Pancreas (tissue), 10 donors: ENCODE results near the gene HIVEP3. TPM values are rescaled to one million over a fixed set of nuclear protein-coding genes. Genes with fewer than 3 reads are reported as not detected.

Experiments used
- ATAC-seq, 4 donors: fragments of 200-7000 bp; cut with Tn5 transposase; one replicate each; pipeline versions ENCODE4 v1.8.0 to v1.9.1; 2020; ENCODE audit warnings: mild to moderate bottlenecking in 4 of 4, moderate library complexity in 4 of 4
- DNase-seq, 6 donors: peaks; one replicate each; pipeline ENCODE4 v3.0.0-alpha.2; 2020
- FAIRE-seq: peaks from 2 replicates; lab custom pipeline; 2012; peaks lifted over from hg19 to GRCh38; lab: Jason Lieb, UNC
- H3K27ac ChIP-seq, 4 donors: fragments of 200-600 bp; sonication (generic); 1 replicate in 3 of 4; 2 replicates in 1 of 4; pipeline versions ENCODE4 v1.5.0 to v1.8.0; 2020
- H3K27me3 ChIP-seq, 4 donors: fragments of 200-600 bp; one replicate each; pipeline ENCODE4 v1.8.0; 2021
- H3K36me3 ChIP-seq, 3 donors: fragments of 200-600 bp; sonication (generic) in 1 of 3; one replicate each; pipeline versions ENCODE4 v1.5.0 to v1.8.0; 2020 to 2021
- H3K4me1 ChIP-seq, 3 donors: fragments of 200-600 bp; one replicate each; pipeline ENCODE4 v1.8.0; 2021
- H3K4me3 ChIP-seq, 4 donors: fragments of 200-600 bp; sonication (generic) in 2 of 4; one replicate each; pipeline versions ENCODE4 v1.5.0 to v1.8.0; 2020 to 2021
- H3K9me3 ChIP-seq, 4 donors: fragments of 200-600 bp; one replicate each; pipeline ENCODE4 v1.8.0; 2021
- WGBS, 2 donors: extraction: QIAGEN DNeasy Blood & Tissue Kit; methylation state at CpG; one replicate each; pipeline ENCODE4 v1.1.7; 2013; 5-methylcytosine and 5-hydroxymethylcytosine counted together
- intact Hi-C, 3 donors: fragments of 100-400 bp; cut with DNase I; formaldehyde crosslinking; loops; one replicate each; pipeline versions ENCODE4 v1.11.1 to v1.14.2; 2022
- polyA plus RNA-seq, 2 donors: library from polyadenylated mRNA; stranded (reverse); fragments of 200-250 nt; gene quantifications; one replicate each; pipeline ENCODE4 v1.2.3, GENCODE V29; 2013
- total RNA-seq, 6 donors: library from RNA; stranded (reverse); fragmentation: NEBNext Ultra II Directional in 4 of 6; extraction: Animal tissue kit (Norgen Biotek cat#: 25700) in 4 of 6; gene quantifications; one replicate each; pipeline versions ENCODE4 v1.2.1 to v1.2.4, GENCODE V29; 2021 to 2023
- TF ChIP-seq, protein P1 (sequence below), 4 donors: fragments of 200-600 bp; sonication (generic) in 3 of 4; IDR thresholded peaks; one replicate each; pipeline versions ENCODE4 v1.5.0 to v1.8.0; 2021; ENCODE audit warnings: antibody characterized with exemption in 4 of 4
- donor health status: healthy with polysubstance abuse.
- donor health status: DM: no; HTN: no; CAD: no; lungs with moderate emphysema.
- donor health status: DM: no; HTN: no; CAD: no.
- donor health status: control.
- donor health status: control.
- donor health status: Bipolar disorder and iron deficiency.
- donor health status: DM: yes; HTN: yes; CAD: no.
- donor health status: DM: no; HTN: no; CAD: no.
- donor health status: DM: no; HTN: no; CAD: no.
- donor health status: DM: yes; HTN: yes; CAD: no.

The HIVEP3 gene
- total and polyA plus RNA-seq, 8 donors: 2.7 to 5.0 (median 3.1) TPM

- Histone ChIP-seq H3K4me3 (no peak overlapping the region), H3K4me1 (peaks cover 16 to 22% (median 16%) of the 10 kb centered on the region in 3 donors), H3K27ac (no peak overlapping the region), H3K9me3 (no peaks in the 10 kb centered on the region), H3K36me3 (no peaks in the 10 kb centered on the region), H3K27me3 (no peaks in the 10 kb centered on the region)
- no peak for FAIRE-seq
- intact Hi-C loops: no loop called here
- TF ChIP-seq, protein P1, sequence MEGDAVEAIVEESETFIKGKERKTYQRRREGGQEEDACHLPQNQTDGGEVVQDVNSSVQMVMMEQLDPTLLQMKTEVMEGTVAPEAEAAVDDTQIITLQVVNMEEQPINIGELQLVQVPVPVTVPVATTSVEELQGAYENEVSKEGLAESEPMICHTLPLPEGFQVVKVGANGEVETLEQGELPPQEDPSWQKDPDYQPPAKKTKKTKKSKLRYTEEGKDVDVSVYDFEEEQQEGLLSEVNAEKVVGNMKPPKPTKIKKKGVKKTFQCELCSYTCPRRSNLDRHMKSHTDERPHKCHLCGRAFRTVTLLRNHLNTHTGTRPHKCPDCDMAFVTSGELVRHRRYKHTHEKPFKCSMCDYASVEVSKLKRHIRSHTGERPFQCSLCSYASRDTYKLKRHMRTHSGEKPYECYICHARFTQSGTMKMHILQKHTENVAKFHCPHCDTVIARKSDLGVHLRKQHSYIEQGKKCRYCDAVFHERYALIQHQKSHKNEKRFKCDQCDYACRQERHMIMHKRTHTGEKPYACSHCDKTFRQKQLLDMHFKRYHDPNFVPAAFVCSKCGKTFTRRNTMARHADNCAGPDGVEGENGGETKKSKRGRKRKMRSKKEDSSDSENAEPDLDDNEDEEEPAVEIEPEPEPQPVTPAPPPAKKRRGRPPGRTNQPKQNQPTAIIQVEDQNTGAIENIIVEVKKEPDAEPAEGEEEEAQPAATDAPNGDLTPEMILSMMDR (IDR thresholded peaks at IDR 0.05): no peak
- ATAC-seq: no peak
- DNase-seq: no peak
- 97 to 99% methylated on average over 4 of the region's 4 CpGs for WGBS, 2 donors
These were observed 30.0 kb downstream of the HIVEP3 start for GRCh38 chr1:41888756-41889155.

GRCh38 chr1:41887365-41887764, 31.4 kb downstream of the HIVEP3 start:
- intact Hi-C loops: no loop called here
- FAIRE-seq (no peak), ATAC-seq (no peak), DNase-seq (no peak)
- Histone ChIP-seq H3K4me3 (no peak overlapping the region), H3K27ac (no peak overlapping the region), H3K27me3 (no peaks in the 10 kb centered on the region), H3K36me3 (no peaks in the 10 kb centered on the region), H3K4me1 (peaks cover 29 to 32% (median 30%) of the 10 kb centered on the region in 3 donors), H3K9me3 (no peaks in the 10 kb centered on the region)
- WGBS, 2 donors: 96 to 100% methylated on average over 1 of the region's 1 CpG
- TF ChIP-seq, protein P1 (IDR thresholded peaks at IDR 0.05): no peak

DNA sequence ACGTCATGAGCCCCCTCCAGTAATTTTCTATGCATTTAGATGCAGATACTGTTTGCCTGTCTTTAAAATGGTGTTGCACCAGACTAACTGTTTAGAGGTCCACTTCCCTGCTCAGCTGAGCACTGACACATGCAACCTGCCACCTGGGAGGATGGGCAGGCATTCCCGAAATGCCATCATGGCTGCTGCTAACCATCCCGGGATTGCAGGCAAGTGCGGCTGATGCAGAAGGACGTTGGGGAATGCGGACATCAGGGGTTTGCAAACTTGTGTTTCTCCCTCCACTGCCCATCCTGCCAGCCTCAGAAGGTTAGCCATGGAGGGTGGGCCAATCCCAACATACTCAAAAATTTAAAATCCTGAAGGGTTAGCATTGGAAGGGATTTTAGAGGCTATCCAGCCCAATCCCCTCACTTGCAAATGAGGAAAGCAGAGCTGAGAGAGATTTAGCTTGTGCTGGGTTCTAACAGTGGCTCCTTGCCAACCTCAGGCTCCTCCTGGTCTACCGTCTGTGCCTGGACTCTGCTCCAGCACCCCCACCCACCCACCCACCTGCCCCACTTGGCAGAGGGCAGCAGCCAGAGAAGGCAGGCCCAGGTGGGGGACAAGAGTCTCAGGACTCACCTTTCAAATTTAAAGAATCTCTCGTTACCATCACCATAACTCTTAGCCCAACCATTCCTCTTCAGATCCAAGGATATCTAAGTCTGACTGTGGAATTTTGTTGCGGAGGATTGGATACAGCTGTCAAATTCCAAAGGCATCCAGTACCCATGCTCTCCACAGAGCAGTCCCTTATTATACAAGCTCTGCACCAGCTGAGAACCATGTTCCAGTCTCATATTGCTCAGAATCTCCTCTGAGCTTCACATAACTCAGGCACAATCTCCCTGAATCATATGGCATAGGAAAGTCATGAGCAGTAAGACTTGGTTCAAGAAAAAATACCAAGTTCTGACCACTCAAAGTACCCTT, 34.2 kb downstream of the HIVEP3 start:
- intact Hi-C loops: no loop called here
- Histone ChIP-seq H3K9me3 (no peaks in the 10 kb centered on the region), H3K4me1 (peaks cover 13 to 29% (median 25%) of the 10 kb centered on the region in 3 donors), H3K36me3 (no peaks in the 10 kb centered on the region), H3K27me3 (no peaks in the 10 kb centered on the region), H3K27ac (no peak overlapping the region), H3K4me3 (no peak overlapping the region)
- WGBS, 2 donors: 78 to 83% methylated on average over 9 of the region's 9 CpGs
- FAIRE-seq: no peak
- no peak for DNase-seq
- no peak for ATAC-seq
- TF ChIP-seq, protein P1 (IDR thresholded peaks at IDR 0.05): no peak

- Histone ChIP-seq H3K4me3 (no peak overlapping the region), H3K27ac (peak overlapping the region in 3 of 4 donors; percentile 16 to 77 (median 74)), H3K4me1 (peaks cover 13 to 29% (median 25%) of the 10 kb centered on the region in 3 donors), H3K27me3 (no peaks in the 10 kb centered on the region), H3K36me3 (no peaks in the 10 kb centered on the region), H3K9me3 (no peaks in the 10 kb centered on the region)
- DNase-seq (no peak), FAIRE-seq (no peak), ATAC-seq (peak in 2 of 4 donors; percentile 6 to 31)
- 26 to 28% methylated on average over 3 of the region's 3 CpGs for WGBS, 2 donors
- intact Hi-C loops: no loop called here
- TF ChIP-seq, protein P1 (IDR thresholded peaks at IDR 0.05): no peak
These were observed 35.2 kb downstream of the HIVEP3 start for GRCh38 chr1:41883507-41883906.

DNA sequence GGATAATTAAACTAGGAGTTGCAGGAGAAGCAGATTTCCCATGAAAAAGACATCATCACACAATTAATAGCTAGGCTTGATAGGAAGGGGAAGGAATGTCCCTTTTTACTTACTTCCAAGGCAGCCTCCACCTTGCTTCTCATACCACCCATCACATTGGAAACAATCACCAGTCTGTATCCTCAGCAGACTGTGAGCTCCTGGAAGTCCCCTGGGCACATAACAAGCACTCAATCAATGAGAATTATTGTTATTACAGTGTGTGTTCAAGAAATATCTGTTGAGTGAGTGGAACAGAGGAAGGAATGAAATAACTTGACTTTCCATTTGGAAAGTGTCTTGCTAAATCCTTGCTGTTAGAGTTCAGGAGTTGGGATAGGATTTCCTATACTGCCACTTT, 36.2 kb downstream of the HIVEP3 start:
- Histone ChIP-seq H3K9me3 (no peaks in the 10 kb centered on the region), H3K4me3 (peak overlapping the region in 1 of 4 donors; percentile 11), H3K27me3 (no peaks in the 10 kb centered on the region), H3K27ac (peak overlapping the region; percentile 20 to 77 (median 59)), H3K4me1 (peaks cover 13 to 29% (median 25%) of the 10 kb centered on the region in 3 donors), H3K36me3 (no peaks in the 10 kb centered on the region)
- TF ChIP-seq, protein P1 (IDR thresholded peaks at IDR 0.05): no peak
- intact Hi-C loops: no loop called here
- DNase-seq: no peak
- FAIRE-seq: no peak
- peak; percentile 22 to 79 (median 60) for ATAC-seq
